ENCODE results near the gene FER. TPM values are rescaled to one million over a fixed set of nuclear protein-coding genes. Genes with fewer than 3 reads are reported as not detected.

FER gene
- total RNA-seq, 4 donors from 2014 or later, result 16.1 to 25.7 (median 19.1) TPM

DNA sequence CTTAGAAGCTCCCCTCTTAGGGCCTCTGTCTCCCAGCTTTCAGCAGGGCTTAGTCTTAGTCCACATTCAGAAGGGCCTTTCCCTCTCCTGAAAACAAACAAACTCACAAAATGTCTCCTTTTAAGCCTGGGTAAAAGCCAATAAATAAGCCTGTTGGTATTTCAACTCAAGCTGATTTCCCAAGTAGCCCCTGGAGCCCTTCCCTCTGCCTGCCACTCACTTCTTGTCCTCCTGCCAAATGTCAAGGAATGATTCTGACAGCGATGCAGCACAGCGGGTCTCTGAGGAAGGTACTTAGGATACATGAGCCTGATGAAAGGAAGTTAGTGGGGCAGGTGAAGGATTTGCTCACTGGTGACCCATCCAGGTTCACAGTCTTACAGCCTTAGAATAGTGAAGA lies 451.6 kb downstream of the FER start:
- TF ChIP-seq, protein P1, sequence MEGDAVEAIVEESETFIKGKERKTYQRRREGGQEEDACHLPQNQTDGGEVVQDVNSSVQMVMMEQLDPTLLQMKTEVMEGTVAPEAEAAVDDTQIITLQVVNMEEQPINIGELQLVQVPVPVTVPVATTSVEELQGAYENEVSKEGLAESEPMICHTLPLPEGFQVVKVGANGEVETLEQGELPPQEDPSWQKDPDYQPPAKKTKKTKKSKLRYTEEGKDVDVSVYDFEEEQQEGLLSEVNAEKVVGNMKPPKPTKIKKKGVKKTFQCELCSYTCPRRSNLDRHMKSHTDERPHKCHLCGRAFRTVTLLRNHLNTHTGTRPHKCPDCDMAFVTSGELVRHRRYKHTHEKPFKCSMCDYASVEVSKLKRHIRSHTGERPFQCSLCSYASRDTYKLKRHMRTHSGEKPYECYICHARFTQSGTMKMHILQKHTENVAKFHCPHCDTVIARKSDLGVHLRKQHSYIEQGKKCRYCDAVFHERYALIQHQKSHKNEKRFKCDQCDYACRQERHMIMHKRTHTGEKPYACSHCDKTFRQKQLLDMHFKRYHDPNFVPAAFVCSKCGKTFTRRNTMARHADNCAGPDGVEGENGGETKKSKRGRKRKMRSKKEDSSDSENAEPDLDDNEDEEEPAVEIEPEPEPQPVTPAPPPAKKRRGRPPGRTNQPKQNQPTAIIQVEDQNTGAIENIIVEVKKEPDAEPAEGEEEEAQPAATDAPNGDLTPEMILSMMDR (IDR thresholded peaks at IDR 0.05), result no peak
- TF ChIP-seq POLR2A (IDR thresholded peaks at IDR 0.05), result no peak
- 59 to 73% methylated on average over 2 of the region's 2 CpGs for WGBS, 2 donors
- DNase-seq (ENCODE audit: low spot score in 2 of 2), result no peak
- intact Hi-C loops (cut with DNase I; ENCODE audit: low total_unique reads), result no loop called here
- H3K4me3 ChIP-seq (ENCODE audit: low read depth, poor library complexity, severe bottlenecking), result no peak overlapping the region

DNA sequence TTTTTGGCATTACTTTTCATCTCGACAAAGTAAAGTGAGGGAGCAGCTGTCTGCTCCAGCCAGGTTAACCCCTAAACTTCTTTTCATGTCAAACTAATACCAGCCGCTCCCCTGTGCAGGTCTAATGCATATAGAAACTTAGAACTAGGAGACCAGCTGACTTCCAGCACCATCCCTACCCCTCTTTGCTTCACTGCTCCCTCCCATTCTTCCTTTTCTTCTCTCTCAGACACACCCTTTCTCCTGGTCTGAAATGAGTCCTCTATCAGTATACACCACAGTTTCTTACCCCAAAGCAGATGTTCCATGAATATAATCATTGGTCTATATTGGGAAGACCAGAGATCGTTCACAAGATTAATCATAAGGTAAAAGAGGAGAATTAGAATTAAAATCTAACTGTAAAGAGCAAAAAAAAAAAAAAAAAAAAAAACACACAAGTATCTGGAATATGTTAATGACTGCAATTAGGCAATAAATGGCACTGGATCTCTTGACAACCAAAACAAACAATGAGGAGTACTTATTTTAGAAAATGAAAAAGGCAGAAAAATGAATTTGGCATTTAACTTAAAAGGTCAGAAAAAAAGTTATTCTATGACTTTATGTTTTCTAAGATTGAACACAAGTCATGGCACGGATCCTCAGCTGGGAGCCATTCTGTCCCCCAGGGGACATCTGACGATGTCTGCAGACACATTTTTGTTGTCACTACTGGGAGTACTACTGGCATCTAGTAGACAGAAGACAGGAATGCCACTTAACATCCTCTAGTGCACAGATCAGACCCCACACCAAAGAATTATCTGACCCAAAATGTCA lies 452.3 kb downstream of the FER start:
- TF ChIP-seq, protein P1 (IDR thresholded peaks at IDR 0.05), result no peak
- intact Hi-C loops (cut with DNase I; ENCODE audit: low total_unique reads), result no loop called here
- 42 to 48% methylated on average over 5 of the region's 5 CpGs for WGBS, 2 donors
- no peak overlapping the region for H3K4me3 ChIP-seq (ENCODE audit: low read depth, poor library complexity, severe bottlenecking)
- DNase-seq (ENCODE audit: low spot score in 2 of 2), result no peak

DNA sequence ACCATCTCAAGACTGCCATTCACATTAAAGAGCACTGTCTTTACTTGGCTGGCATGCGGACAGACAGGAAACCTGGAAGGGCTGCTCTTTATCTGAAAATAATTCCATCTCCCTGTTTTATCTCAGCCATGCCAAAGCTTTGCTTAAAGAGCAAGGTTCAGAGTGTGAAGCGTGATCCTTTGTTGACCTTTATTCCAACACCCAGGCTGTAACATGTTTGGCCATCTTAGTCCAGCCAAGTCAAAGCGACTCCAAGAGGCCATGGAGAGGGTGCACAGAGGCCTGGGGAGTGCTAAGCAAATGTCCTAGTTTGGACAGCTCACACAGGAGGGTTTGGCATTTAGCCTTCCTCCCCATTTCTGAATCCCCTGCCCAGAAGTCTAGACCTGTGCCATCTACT lies 467.3 kb downstream of the FER start:
- intact Hi-C loops (cut with DNase I; ENCODE audit: low total_unique reads), result no loop called here
- no peak overlapping the region for H3K4me3 ChIP-seq (ENCODE audit: low read depth, poor library complexity, severe bottlenecking)
- no peak for DNase-seq (ENCODE audit: low spot score in 2 of 2)
- 94 to 96% methylated on average over 3 of the region's 3 CpGs for WGBS, 2 donors
- no peak for TF ChIP-seq POLR2A (IDR thresholded peaks at IDR 0.05)
- TF ChIP-seq, protein P1 (IDR thresholded peaks at IDR 0.05), result no peak

DNA sequence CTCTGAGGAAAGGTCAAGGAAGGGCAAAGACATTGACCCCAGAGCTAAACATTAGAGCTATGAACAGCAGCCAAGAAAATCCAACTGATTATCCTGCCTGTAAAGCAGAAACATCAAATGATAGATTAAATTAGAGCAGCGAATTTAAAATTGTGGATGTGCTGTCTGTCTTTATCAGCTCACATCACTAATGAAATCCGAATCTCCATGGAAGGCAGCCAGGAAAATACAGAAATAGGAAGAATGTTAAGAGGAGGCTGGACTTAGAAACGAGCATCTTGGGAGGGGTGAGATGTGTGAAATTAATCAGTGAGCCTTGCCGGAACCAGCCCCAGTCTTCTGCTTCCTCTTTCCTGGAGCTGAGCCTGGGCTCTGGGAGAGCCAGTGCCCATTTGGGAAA lies 471.1 kb downstream of the FER start:
- no peak overlapping the region for H3K4me3 ChIP-seq (ENCODE audit: low read depth, poor library complexity, severe bottlenecking)
- WGBS, 2 donors, result 39 to 43% methylated on average over 4 of the region's 4 CpGs
- intact Hi-C loops (cut with DNase I; ENCODE audit: low total_unique reads), result no loop called here
- no peak for TF ChIP-seq POLR2A (IDR thresholded peaks at IDR 0.05)
- TF ChIP-seq, protein P1 (IDR thresholded peaks at IDR 0.05), result no peak
- DNase-seq (ENCODE audit: low spot score in 2 of 2), result no peak

DNA sequence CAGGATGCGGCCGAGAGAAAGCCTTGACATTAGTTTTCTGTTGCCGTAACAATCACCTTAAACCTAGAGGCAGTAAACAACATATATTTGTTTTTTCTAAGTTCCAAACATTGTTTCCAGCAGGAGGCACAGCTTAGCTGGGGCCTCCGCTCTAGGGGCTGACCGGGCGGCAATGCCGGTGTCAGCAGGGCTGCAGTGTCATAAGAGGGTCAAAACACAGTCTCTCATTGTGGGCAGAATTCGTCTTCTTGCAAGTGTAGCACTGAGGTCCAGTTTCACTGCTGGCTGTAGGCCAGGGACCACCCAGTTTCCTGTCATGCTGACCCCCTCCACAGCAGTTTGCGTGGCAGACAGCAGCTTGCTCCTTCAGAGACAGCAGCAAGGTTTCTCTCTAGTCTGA lies 475.8 kb downstream of the FER start:
- TF ChIP-seq, protein P1 (IDR thresholded peaks at IDR 0.05), result no peak
- TF ChIP-seq POLR2A (IDR thresholded peaks at IDR 0.05), result no peak
- 81 to 93% methylated on average over 9 of the region's 9 CpGs for WGBS, 2 donors
- DNase-seq (ENCODE audit: low spot score in 2 of 2), result no peak
- intact Hi-C loops (cut with DNase I; ENCODE audit: low total_unique reads), result no loop called here
- no peak overlapping the region for H3K4me3 ChIP-seq (ENCODE audit: low read depth, poor library complexity, severe bottlenecking)
